ENCODE results near the gene SGSH. TPM values are rescaled to one million over a fixed set of nuclear protein-coding genes. Genes with fewer than 3 reads are reported as not detected.
"Not testable (repeated sequence)": the region's sequence is repeated elsewhere in the genome, so short reads cannot be mapped to it uniquely, and the experiment has no call there.

SGSH gene
- total RNA-seq, 1 donor from 2014 or later = 44.7 TPM

GRCh38 chr17:80254396-80255251 is 34.5 kb upstream of the SGSH start:
- DNase-seq (ENCODE audit: low spot score) = no peak

GRCh38 chr17:80253631-80254395 is 33.7 kb upstream of the SGSH start:
- no peak for DNase-seq (ENCODE audit: low spot score)

- no peak for DNase-seq (ENCODE audit: low spot score)
Measured at GRCh38 chr17:80252871-80253270, 32.7 kb upstream of the SGSH start.

GRCh38 chr17:80251966-80252365 is 31.8 kb upstream of the SGSH start:
- DNase-seq (ENCODE audit: low spot score) = no peak

- no peak for DNase-seq (ENCODE audit: low spot score)
Measured at GRCh38 chr17:80248894-80249710, 29.0 kb upstream of the SGSH start.

GRCh38 chr17:80248001-80248893 is 28.1 kb upstream of the SGSH start:
- no peak for DNase-seq (ENCODE audit: low spot score)

- DNase-seq (ENCODE audit: low spot score) = no peak
Measured at GRCh38 chr17:80247561-80247960, 27.4 kb upstream of the SGSH start.

- no peak for DNase-seq (ENCODE audit: low spot score)
Measured at GRCh38 chr17:80246726-80247125, 26.6 kb upstream of the SGSH start.

- no peak for DNase-seq (ENCODE audit: low spot score)
Measured at GRCh38 chr17:80246266-80246681, 26.1 kb upstream of the SGSH start.

GRCh38 chr17:80245566-80246265 is 25.6 kb upstream of the SGSH start:
- no peak for DNase-seq (ENCODE audit: low spot score)

- no peak for DNase-seq (ENCODE audit: low spot score)
Measured at GRCh38 chr17:80244871-80245509, 24.9 kb upstream of the SGSH start.

- not testable (repeated sequence) for DNase-seq (ENCODE audit: low spot score)
Measured at GRCh38 chr17:80244448-80244847, 24.3 kb upstream of the SGSH start.

- DNase-seq (ENCODE audit: low spot score) = no peak
Measured at GRCh38 chr17:80243526-80244433, 23.6 kb upstream of the SGSH start.

- DNase-seq (ENCODE audit: low spot score) = no peak
Measured at GRCh38 chr17:80242505-80242904, 22.4 kb upstream of the SGSH start.

GRCh38 chr17:80237386-80237785 is 17.3 kb upstream of the SGSH start:
- no peak for DNase-seq (ENCODE audit: low spot score)

- no peak for DNase-seq (ENCODE audit: low spot score)
Measured at GRCh38 chr17:80236911-80237310, 16.8 kb upstream of the SGSH start.

GRCh38 chr17:80233202-80233601 is 13.1 kb upstream of the SGSH start:
- no peak for DNase-seq (ENCODE audit: low spot score)

- no peak for DNase-seq (ENCODE audit: low spot score)
Measured at GRCh38 chr17:80232438-80232837, 12.3 kb upstream of the SGSH start.

All from mesenteric fat pad (tissue), 1 donor.